Measurements from ENCODE around the gene RPA3.

RPA3 gene

DNA sequence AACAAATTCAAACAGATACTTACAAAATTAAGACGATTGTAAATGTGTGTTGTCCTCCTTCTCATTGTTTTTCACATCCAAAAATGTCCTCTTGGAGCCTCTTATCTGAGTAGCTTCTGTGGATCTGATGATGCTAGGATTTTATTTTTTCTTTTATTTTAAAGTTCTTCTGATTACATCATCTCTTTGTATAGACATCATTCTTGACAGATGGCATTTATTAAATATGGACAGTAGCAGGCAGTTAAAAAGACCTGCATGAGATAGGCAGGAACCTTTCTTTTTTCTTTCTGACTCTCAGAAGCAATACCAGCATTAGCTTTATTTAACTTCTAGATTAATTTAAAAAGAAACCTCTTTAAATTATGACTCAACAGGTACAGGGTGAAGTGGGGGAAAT is at the start of gene RPA3:
Gene RPA3, minus strand, starts transcription at position 116 of the 400 bp plus-strand sequence. CDS start 78,189 bp downstream, outside the sequence.
- H3K4me3 ChIP-seq (ENCODE audit: low read depth, low read length): no peak within 1 kb of the TSS
- TF ChIP-seq, protein P1, sequence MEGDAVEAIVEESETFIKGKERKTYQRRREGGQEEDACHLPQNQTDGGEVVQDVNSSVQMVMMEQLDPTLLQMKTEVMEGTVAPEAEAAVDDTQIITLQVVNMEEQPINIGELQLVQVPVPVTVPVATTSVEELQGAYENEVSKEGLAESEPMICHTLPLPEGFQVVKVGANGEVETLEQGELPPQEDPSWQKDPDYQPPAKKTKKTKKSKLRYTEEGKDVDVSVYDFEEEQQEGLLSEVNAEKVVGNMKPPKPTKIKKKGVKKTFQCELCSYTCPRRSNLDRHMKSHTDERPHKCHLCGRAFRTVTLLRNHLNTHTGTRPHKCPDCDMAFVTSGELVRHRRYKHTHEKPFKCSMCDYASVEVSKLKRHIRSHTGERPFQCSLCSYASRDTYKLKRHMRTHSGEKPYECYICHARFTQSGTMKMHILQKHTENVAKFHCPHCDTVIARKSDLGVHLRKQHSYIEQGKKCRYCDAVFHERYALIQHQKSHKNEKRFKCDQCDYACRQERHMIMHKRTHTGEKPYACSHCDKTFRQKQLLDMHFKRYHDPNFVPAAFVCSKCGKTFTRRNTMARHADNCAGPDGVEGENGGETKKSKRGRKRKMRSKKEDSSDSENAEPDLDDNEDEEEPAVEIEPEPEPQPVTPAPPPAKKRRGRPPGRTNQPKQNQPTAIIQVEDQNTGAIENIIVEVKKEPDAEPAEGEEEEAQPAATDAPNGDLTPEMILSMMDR (IDR thresholded peaks at IDR 0.05; ENCODE audit: borderline replicate concordance, insufficient read depth, low read depth, low read length): no peak

DNA sequence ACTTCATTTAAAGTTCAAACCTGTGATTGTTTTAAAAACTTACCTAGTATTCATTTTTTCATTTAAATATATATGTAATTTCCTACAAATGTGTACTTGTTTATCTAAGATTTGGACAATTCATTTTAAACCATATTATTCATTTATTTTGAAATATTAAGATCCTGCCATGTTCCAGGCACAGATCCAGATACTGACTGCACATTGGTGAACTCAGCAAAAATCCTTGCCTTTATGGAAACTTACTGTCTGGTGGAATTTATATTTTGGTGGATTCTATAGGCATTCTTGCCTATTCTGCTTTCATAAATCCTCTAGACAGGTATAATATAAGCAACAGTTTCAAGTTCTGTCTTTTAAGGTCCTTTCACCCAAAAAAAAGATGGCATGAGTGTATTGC is 48.3 kb upstream of the RPA3 start:
- TF ChIP-seq, protein P1 (IDR thresholded peaks at IDR 0.05; ENCODE audit: borderline replicate concordance, insufficient read depth, low read depth, low read length): no peak
- H3K4me3 ChIP-seq (ENCODE audit: low read depth, low read length): no peak overlapping the region

DNA sequence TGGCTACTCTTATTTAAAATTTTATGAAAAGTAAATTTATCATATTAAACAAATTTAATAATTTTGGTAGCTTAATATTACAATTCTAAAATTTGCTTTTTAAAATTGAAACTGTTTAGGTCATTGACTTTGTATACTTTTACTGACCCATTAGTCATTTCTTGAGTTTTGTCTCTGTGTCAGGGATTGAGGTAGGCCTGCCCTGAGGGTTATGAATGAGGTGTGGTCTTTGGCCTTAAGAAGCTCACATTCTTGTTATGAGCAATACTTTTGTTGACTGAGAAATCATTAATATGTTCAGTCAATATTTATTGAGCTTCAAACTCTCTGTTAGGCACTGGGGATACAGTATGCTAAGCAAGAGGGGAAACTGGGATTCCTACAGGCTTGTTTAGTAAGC is 47.0 kb upstream of the RPA3 start:
- TF ChIP-seq, protein P1 (IDR thresholded peaks at IDR 0.05; ENCODE audit: borderline replicate concordance, insufficient read depth, low read depth, low read length): no peak
- H3K4me3 ChIP-seq (ENCODE audit: low read depth, low read length): no peak overlapping the region

DNA sequence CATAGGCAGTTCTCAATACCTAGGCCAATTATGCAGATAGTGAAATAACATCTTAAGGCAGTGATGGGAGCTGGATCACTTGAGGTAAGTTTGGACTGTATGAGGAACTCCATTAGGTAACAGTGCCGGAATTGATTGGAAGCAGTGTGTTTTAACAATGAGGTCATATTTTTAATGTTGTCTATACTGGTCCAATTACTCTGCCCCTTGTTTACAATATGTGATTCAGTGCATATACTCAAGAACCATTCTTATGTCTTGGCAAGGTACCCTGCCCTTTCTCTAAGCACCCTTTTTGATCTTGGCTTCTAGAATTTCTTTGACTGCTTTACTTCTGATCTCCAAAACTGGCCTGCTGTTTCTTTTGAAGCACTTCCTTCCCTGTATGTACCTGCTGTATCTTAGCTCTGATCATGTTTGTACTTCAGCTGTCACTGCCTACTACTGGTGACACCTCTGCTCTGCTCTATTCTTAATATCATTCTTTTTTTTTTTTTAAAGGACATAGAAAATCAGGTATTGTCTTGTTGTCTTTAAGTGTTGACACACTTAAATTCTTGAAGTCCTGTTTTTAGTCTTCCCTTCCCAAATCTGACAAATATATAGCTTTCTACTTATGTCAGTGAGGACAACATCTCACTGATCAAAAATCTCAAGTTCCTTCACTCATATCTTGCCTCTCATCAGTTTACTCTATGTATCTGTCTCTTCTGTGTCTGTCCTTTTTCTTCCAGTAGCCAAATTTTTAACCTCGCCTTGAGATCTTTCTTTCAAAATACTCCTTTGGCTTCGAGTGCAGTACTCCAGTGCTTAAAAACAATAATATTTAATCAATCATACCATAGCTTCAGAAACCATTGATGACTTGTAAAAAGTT is 46.4 kb upstream of the RPA3 start:
- TF ChIP-seq, protein P1 (IDR thresholded peaks at IDR 0.05; ENCODE audit: borderline replicate concordance, insufficient read depth, low read depth, low read length): peak; percentile 13; the same call in 1 of the 2 replicates
- H3K4me3 ChIP-seq (ENCODE audit: low read depth, low read length): no peak overlapping the region

DNA sequence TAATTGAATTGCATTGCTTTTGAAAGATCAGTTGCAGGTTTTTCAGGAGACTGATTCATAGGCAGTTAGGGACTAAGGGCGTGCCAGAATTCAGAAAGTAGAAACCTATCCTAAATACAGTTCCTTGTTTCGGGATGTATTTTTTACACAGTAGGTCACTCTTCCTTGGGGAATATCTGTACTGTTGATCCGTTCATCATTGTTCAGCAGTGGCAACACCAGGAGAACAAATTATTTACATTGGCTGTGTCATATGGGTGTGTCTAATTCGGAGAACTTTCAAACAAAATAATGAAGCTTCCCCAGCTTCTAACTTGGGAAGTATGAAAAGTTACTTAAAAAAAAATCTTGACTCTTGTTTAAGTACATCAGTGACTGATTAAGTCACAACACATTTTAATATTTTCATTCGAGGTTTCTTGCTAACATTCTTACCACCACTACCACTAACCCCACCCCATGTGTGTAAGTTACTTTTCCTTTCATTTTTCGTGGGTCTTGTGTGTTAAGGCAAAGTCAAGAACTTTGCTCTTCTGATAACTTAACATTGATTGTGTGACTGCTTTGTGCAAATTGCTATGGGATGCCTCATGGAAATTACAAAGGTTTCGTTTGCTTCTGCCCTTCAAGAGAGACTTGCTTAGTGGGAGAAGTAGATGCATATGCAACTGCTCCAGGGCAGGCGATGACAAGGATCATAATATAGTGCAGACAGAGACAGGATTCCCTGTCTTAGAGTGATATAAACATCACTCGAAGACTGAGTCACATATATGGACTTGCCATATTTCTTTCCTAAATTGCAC is 43.8 kb upstream of the RPA3 start:
- TF ChIP-seq, protein P1 (IDR thresholded peaks at IDR 0.05; ENCODE audit: borderline replicate concordance, insufficient read depth, low read depth, low read length): no peak
- peak overlapping the region; percentile 36 for H3K4me3 ChIP-seq (ENCODE audit: low read depth, low read length)

DNA sequence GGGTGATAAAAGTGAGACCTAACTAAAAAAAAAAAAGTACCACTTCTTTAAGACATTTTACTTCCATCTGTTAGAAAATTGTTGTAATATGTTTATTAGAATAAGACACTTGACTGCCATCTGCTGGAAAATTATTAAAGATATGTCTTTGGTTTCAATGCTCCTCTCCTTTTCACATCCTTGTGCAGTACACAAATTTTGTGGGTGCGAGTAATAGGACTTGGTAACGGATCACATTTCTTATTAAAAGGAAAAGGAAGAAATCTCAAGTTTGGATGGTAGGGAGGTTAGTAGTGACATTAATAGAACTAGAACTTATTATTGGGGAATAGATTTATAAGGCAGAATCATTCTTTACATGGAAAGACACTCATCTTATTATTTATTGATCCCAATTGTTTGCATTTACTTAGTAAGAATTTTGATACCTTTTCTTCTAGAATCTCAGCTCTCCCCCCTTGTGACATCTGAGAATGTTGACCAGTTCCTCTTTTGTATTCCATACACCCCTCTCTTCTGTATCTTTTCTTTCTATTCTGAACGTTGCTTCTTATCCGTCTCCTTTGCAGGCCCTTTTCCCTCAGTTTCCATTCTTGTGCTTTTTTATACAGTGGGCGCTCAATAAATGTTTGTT is 43.0 kb upstream of the RPA3 start:
- peak overlapping the region; percentile 36 for H3K4me3 ChIP-seq (ENCODE audit: low read depth, low read length)
- TF ChIP-seq, protein P1 (IDR thresholded peaks at IDR 0.05; ENCODE audit: borderline replicate concordance, insufficient read depth, low read depth, low read length): no peak

All from GM12875 (cell line).